T-cell (primary cell): ENCODE data around the gene THRA. TPM values are rescaled to one million over a fixed set of nuclear protein-coding genes. Genes with fewer than 3 reads are reported as not detected.
A peak's percentile ranks its signal among the peaks of the same experiment; 100 is the strongest.

ENCODE experiments used
- ATAC-seq, 4 experiments: fragments of 200-7000 bp in 3 of 4; fragments of 150-1000 bp in 1 of 4; cut with Tn5 transposase; replicated peaks in 1 of 4; 1 replicate in 3 of 4; 2 replicates in 1 of 4; pipeline ENCODE4 v1.10.0; 2021; ENCODE audit warnings: moderate library complexity in 3 of 4, mild to moderate bottlenecking in 2 of 4, moderate number of reproducible peaks in 1 of 4
- CTCF ChIA-PET, 2 donors: fragments of 300-600 bp; sonication (Branson Sonifier 250); formaldehyde crosslinking; loops; one replicate each; lab custom pipeline; 2022; ENCODE audit warnings: antibody characterized with exemption in 2 of 2; lab: Charles Lee
- POLR2A ChIA-PET, 2 donors: fragments of 300-600 bp; sonication (Branson Sonifier 250); formaldehyde crosslinking; loops; one replicate each; lab custom pipeline; 2022; ENCODE audit warnings: antibody characterized with exemption in 2 of 2; lab: Charles Lee
- DNase-seq, 35 experiments: peaks; one replicate each; pipeline versions ENCODE4 v3.0.0 to v3.0.0-alpha.2; 2013 to 2023
- H3K27ac ChIP-seq: one replicate; pipeline ENCODE4 v1.5.1; 2013; ENCODE audit warnings: low read length
- H3K27me3 ChIP-seq, 2 experiments: replicated peaks in 1 of 2; 1 replicate in 1 of 2; 2 replicates in 1 of 2; pipeline versions ENCODE4 v1.6.1 to v1.7.0; 2013; ENCODE audit warnings: low read length in 1 of 2, mixed read lengths in 1 of 2; ENCODE audit not compliant: control insufficient read depth in 2 of 2, insufficient read depth in 2 of 2; ENCODE audit errors: extremely low read depth in 1 of 2
- H3K36me3 ChIP-seq, 2 donors: 1 replicate in 1 of 2; 2 replicates in 1 of 2; pipeline versions ENCODE4 v1.6.1 to v1.7.0; 2013; ENCODE audit warnings: low read length in 1 of 2; ENCODE audit not compliant: control insufficient read depth in 2 of 2, insufficient read depth in 1 of 2; ENCODE audit errors: extremely low read depth in 1 of 2
- H3K4me1 ChIP-seq, 2 experiments: 1 replicate in 1 of 2; 2 replicates in 1 of 2; pipeline versions ENCODE4 v1.6.1 to v1.7.0; 2013; ENCODE audit warnings: low read length in 2 of 2, mixed read lengths in 1 of 2; ENCODE audit not compliant: insufficient read depth in 2 of 2, control insufficient read depth in 1 of 2; ENCODE audit errors: extremely low read depth in 1 of 2
- H3K4me3 ChIP-seq, 2 donors: 1 replicate in 1 of 2; 2 replicates in 1 of 2; pipeline versions ENCODE4 v1.5.1 to v1.7.0; 2013; ENCODE audit warnings: mild to moderate bottlenecking in 2 of 2, low read length in 1 of 2, moderate library complexity in 1 of 2; ENCODE audit not compliant: control insufficient read depth in 1 of 2; ENCODE audit errors: extremely low read depth in 1 of 2
- H3K9me3 ChIP-seq: 2 replicates; pipeline ENCODE4 v1.7.0; 2013
- H3K27ac Mint-ChIP-seq, 2 donors: one replicate each; pipeline ENCODE4 v1.8.0; 2020 to 2021; ENCODE audit warnings: mild to moderate bottlenecking in 2 of 2, mixed read lengths in 2 of 2
- H3K27me3 Mint-ChIP-seq, 2 donors: one replicate each; pipeline ENCODE4 v1.8.0; 2021 to 2022; ENCODE audit warnings: mixed read lengths in 2 of 2
- H3K36me3 Mint-ChIP-seq: one replicate; pipeline ENCODE4 v1.8.0; 2021; ENCODE audit warnings: mixed read lengths
- H3K4me1 Mint-ChIP-seq, 3 donors: one replicate each; pipeline ENCODE4 v1.8.0; 2020 to 2022; ENCODE audit warnings: mixed read lengths in 3 of 3, mild to moderate bottlenecking in 1 of 3
- H3K4me3 Mint-ChIP-seq, 3 donors: one replicate each; pipeline ENCODE4 v1.8.0; 2020 to 2022; ENCODE audit warnings: mild to moderate bottlenecking in 3 of 3, mixed read lengths in 3 of 3, moderate library complexity in 3 of 3
- H3K9me3 Mint-ChIP-seq, 3 donors: one replicate each; pipeline ENCODE4 v1.8.0; 2020 to 2022; ENCODE audit warnings: mixed read lengths in 3 of 3
- WGBS: methylation state at CpG from one replicate; pipeline ENCODE4 v1.1.5; 2013; ENCODE audit warnings: missing lambda C conversion rate; ENCODE audit not compliant: insufficient coverage; 5-methylcytosine and 5-hydroxymethylcytosine counted together
- total RNA-seq, 35 experiments: library from RNA in 6 of 35; stranded (reverse) in 6 of 35; fragments of 120-200 nt in 1 of 35; gene quantifications; one replicate each; pipeline versions ENCODE4 v1.2.1 to v1.2.4 and lab custom pipeline; 2013 to 2026

THRA gene
- total RNA-seq, 5 donors from 2014 or later (not counting 1 experiment from before 2014, with no cell fraction given): 30.4 to 54.0 (median 48.9) TPM

DNA sequence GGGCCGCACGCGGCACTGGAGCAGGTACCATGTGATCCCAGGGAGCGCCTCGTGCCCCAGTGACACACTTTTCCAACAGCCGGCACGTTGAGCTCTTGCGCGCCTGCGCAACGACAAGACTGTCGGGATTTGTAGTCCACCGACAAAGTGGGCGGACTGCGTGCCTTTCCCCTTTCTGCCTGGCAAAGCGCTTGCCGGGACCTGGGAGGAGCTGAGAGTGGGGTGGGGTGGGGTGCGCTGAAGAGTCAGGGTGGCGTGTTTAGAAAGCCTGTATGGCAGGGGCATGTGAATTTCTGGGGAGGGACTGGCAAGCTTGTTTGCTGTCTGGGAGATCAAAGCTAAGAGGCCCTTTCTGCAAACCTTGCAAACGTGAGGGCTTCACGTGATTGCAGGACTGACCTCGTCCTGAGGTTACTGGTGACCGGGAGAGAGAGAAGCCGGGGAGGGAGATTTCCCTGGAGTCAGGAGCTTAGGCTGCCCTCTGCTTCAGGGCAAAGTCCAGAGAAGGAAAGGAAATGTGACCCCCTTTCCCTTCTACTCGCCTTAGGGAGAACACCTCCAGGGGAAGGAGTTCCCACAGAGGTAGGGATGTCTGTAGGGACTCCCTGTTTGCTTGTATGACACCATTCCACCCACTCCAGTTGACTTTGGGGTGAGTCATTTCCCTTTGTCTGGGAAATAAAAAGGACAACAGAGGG lies 38.1 kb downstream of the THRA start:
- ATAC-seq: peak; percentile 18 to 36 (median 20)

DNA sequence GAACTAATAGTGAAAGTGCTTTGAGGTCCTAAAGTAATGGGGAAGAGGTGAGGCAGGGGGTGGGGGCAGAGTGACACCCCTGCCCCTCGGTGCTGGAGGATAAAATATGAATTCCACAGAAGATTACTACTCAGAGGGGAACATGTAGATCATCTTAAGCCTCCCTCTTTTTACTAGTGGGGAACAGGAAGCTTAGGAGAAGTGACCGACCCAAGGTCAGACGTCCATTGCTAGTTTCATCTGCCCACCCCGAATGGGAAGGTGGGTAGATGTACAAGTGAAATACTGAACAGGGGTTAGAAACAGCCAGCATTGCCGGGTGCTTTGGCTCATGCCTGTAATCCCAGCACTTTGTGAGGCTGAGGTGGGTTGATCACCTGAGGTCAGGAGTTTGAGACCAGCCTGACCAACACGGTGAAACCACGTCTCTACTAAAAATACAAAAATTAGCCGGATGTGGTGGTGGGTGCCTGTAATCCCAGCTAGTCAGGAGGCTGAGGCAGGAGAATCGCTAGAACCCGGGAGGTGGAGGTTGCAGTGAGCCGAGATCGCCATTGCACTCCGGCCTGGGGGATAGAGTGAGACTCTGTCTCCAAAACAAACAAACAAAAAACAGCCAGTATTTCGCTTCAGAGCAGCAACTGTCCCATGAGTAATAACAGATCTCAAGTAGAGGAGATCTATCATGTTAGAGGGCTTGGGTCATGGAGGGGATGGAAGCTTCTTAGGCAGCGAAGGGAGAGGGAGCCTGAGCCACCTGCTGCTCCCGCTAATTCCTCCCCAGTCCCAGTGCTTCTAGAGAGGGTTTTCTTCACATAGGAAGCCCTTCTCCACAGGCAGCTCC lies 38.8 kb downstream of the THRA start:
- Histone ChIP-seq H3K4me3 (no peak overlapping the region), H3K36me3 (peaks cover 2 to 16% of the 10 kb centered on the region in 2 donors), H3K27ac (peak overlapping the region; percentile 93), H3K27me3 (no peaks in the 10 kb centered on the region), H3K9me3 (no peaks in the 10 kb centered on the region), H3K4me1 (peaks cover 70 to 99% of the 10 kb centered on the region in 2 experiments)
- peak overlapping the region; percentile 93 to 99 for H3K27ac Mint-ChIP-seq
- ChIA-PET POLR2A (interaction anchor here (0.7 to 1.5 kb wide), 4 partner anchors 12 to 253 kb away, joined by 3 to 15 read pairs (median 6); partner anchors contain the start of gene MED24 (in 1 of the 2)), CTCF (interaction anchor here in 1 of 2 donors (0.8 to 5.7 kb wide), 7 partner anchors 10 to 188 kb away, joined by 3 to 75 read pairs (median 4); partner anchors contain the start of gene CASC3)
- H3K36me3 Mint-ChIP-seq: peaks cover 5% of the 10 kb centered on the region
- DNase-seq: no peak
- WGBS: no CpG with 5 or more reads among the region's 16 CpGs
- H3K9me3 Mint-ChIP-seq: no peaks in the 10 kb centered on the region
- ATAC-seq: no peak
- peaks cover 91 to 97% (median 94%) of the 10 kb centered on the region in 3 donors for H3K4me1 Mint-ChIP-seq
- peak overlapping the region; percentile 93 to 98 (median 98) for H3K4me3 Mint-ChIP-seq
- H3K27me3 Mint-ChIP-seq: no peaks in the 10 kb centered on the region

More for the DNA sequence above, 38.1 kb downstream of the THRA start:
- H3K9me3 Mint-ChIP-seq: no peaks in the 10 kb centered on the region
- peak overlapping the region; percentile 93 for H3K27ac ChIP-seq
- H3K27me3 Mint-ChIP-seq: no peaks in the 10 kb centered on the region
- peaks cover 91 to 97% (median 94%) of the 10 kb centered on the region in 3 donors for H3K4me1 Mint-ChIP-seq
- H3K4me3 ChIP-seq: peak overlapping the region; percentile 84 to 85
- peak overlapping the region; percentile 93 to 99 for H3K27ac Mint-ChIP-seq
- ChIA-PET POLR2A (interaction anchor here (0.6 to 1.5 kb wide), 7 partner anchors 12 to 254 kb away, joined by 3 to 15 read pairs (median 5); partner anchors contain the start of genes CASC3 (in 1 of the 2) and MED24 (in 1 of the 2)), CTCF (interaction anchor here in 1 of 2 donors (0.7 to 5.7 kb wide), 9 partner anchors 11 to 189 kb away, joined by 3 to 75 read pairs (median 4); partner anchors contain the start of gene CASC3)
- H3K27me3 ChIP-seq: no peaks in the 10 kb centered on the region
- H3K4me3 Mint-ChIP-seq: peak overlapping the region; percentile 93 to 98 (median 98)
- peak; percentile 72 to 93 (median 80) for DNase-seq
- under 1% methylated on average over 20 of the region's 25 CpGs for WGBS
- H3K4me1 ChIP-seq: peaks cover 68 to 99% of the 10 kb centered on the region in 2 experiments
- peaks cover 2 to 17% of the 10 kb centered on the region in 2 donors for H3K36me3 ChIP-seq
- peaks cover 10% of the 10 kb centered on the region for H3K36me3 Mint-ChIP-seq
- H3K9me3 ChIP-seq: no peaks in the 10 kb centered on the region

- ATAC-seq (no peak), DNase-seq (no peak)
These were observed 40.4 kb downstream of the THRA start for GRCh38 chr17:40103071-40103661.

GRCh38 chr17:40103688-40104087 lies 40.9 kb downstream of the THRA start:
- Mint-ChIP-seq H3K4me3 (peak overlapping the region in 2 of 3 donors; percentile 24 to 60), H3K27me3 (no peaks in the 10 kb centered on the region), H3K4me1 (peaks cover 91 to 96% (median 94%) of the 10 kb centered on the region in 3 donors), H3K9me3 (no peaks in the 10 kb centered on the region), H3K36me3 (no peaks in the 10 kb centered on the region), H3K27ac (peak overlapping the region; percentile 93 to 99)
- H3K4me1 ChIP-seq: peaks cover 62 to 99% of the 10 kb centered on the region in 2 experiments
- ChIA-PET POLR2A (no interaction called here), CTCF (interaction anchor here in 1 of 2 donors (0.5 kb wide), 1 partner anchor 128 kb away, joined by 4 read pairs; no protein-coding TSS in a partner anchor)
- WGBS: no CpG with 5 or more reads among the region's 2 CpGs
- H3K27ac ChIP-seq: peak overlapping the region; percentile 62
- DNase-seq (no peak), ATAC-seq (no peak)
- H3K9me3 ChIP-seq: no peaks in the 10 kb centered on the region
- H3K27me3 ChIP-seq: no peaks in the 10 kb centered on the region
- H3K36me3 ChIP-seq: no peaks in the 10 kb centered on the region
- no peak overlapping the region for H3K4me3 ChIP-seq

More at GRCh38 chr17:40103071-40103661, 40.4 kb downstream of the THRA start:
- H3K27me3 Mint-ChIP-seq: no peaks in the 10 kb centered on the region
- no peaks in the 10 kb centered on the region for H3K36me3 Mint-ChIP-seq
- Histone ChIP-seq H3K36me3 (peaks cover 0 to under 1% of the 10 kb centered on the region in 2 donors), H3K9me3 (no peaks in the 10 kb centered on the region), H3K4me3 (no peak overlapping the region), H3K4me1 (peaks cover 64 to 99% of the 10 kb centered on the region in 2 experiments), H3K27me3 (no peaks in the 10 kb centered on the region), H3K27ac (peak overlapping the region; percentile 62)
- ChIA-PET CTCF (interaction anchor here in 1 of 2 donors (0.8 kb wide), 1 partner anchor 10 kb away, joined by 4 read pairs; no protein-coding TSS in a partner anchor), POLR2A (no interaction called here)
- H3K4me1 Mint-ChIP-seq: peaks cover 91 to 97% (median 94%) of the 10 kb centered on the region in 3 donors
- 80% methylated on average over 1 of the region's 3 CpGs for WGBS
- peak overlapping the region; percentile 93 to 99 for H3K27ac Mint-ChIP-seq
- H3K4me3 Mint-ChIP-seq: peak overlapping the region in 2 of 3 donors; percentile 24 to 60
- H3K9me3 Mint-ChIP-seq: no peaks in the 10 kb centered on the region

- ATAC-seq (no peak), DNase-seq (no peak)
- Mint-ChIP-seq H3K27me3 (no peaks in the 10 kb centered on the region), H3K9me3 (no peaks in the 10 kb centered on the region), H3K27ac (peak overlapping the region; percentile 93 to 99), H3K4me3 (peak overlapping the region in 2 of 3 donors; percentile 46 to 60), H3K4me1 (peaks cover 91 to 96% (median 95%) of the 10 kb centered on the region in 3 donors), H3K36me3 (no peaks in the 10 kb centered on the region)
- H3K4me1 ChIP-seq: peaks cover 66 to 99% of the 10 kb centered on the region in 2 experiments
- no peaks in the 10 kb centered on the region for H3K9me3 ChIP-seq
- POLR2A ChIA-PET: interaction anchor here (0.5 to 0.7 kb wide), 2 partner anchors 9 to 36 kb away, joined by 3 to 4 read pairs; partner anchors contain the start of gene CASC3 (in 1 of the 2)
- 86% methylated on average over 1 of the region's 3 CpGs for WGBS
- CTCF ChIA-PET: interaction anchor here in 1 of 2 donors (0.6 to 1.5 kb wide), 2 partner anchors 17 to 18 kb away, joined by 3 to 7 read pairs; partner anchors contain the start of gene MSL1
- H3K27ac ChIP-seq: peak overlapping the region; percentile 94
- no peaks in the 10 kb centered on the region for H3K36me3 ChIP-seq
- no peak overlapping the region for H3K4me3 ChIP-seq
- H3K27me3 ChIP-seq: no peaks in the 10 kb centered on the region
These were observed 42.1 kb downstream of the THRA start for GRCh38 chr17:40104594-40105486.
